Measurements from ENCODE around the gene NRXN3. TPM values are rescaled to one million over a fixed set of nuclear protein-coding genes. Genes with fewer than 3 reads are reported as not detected.

Gene NRXN3
- polyA plus RNA-seq, 1 donor (not counting 4 experiments of a cell fraction or from before 2014, with no cell fraction given), result 0.89 TPM

DNA sequence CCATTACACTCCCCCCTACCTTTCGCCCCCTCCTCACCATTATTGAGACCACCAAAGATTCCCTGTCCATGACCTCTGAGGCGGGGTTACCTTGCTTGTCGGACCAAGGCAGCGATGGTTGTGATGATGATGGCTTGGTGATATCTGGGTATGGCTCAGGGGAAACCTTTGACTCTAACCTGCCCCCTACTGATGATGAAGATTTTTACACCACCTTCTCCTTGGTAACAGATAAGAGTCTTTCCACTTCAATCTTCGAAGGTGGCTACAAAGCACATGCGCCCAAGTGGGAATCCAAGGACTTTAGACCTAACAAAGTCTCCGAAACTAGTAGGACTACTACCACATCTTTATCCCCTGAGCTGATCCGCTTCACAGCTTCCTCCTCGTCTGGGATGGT is 1690.9 kb downstream of the NRXN3 start:
- TF ChIP-seq CTCF (optimal IDR thresholded peaks at IDR 0.05 in 1 of 3, IDR thresholded peaks at IDR 0.05 in 1 of 3, conservative IDR thresholded peaks at IDR 0.05 in 1 of 3; ENCODE audit: extremely low read depth in 1 of 3, insufficient read depth in 2 of 3, low read length in 3 of 3), result peak in 2 of 3 experiments; percentile 7 to 35
- TF ChIP-seq EZH2 (IDR thresholded peaks at IDR 0.05; ENCODE audit: low read length), result no peak
- H3K4me3 ChIP-seq (ENCODE audit: control insufficient read depth in 2 of 3, extremely low read depth in 1 of 3, insufficient read depth in 2 of 3, low read depth in 1 of 3, low read length in 3 of 3), result no peak overlapping the region
- H3K4me1 ChIP-seq (ENCODE audit: control insufficient read depth, extremely low read depth, insufficient read depth, low read length), result no peaks in the 10 kb centered on the region
- H3K36me3 ChIP-seq (ENCODE audit: control insufficient read depth in 2 of 2, extremely low read depth in 1 of 2, insufficient read depth in 2 of 2, low read length in 2 of 2), result no peaks in the 10 kb centered on the region
- H3K79me2 ChIP-seq (ENCODE audit: control insufficient read depth, insufficient read depth, low read length), result no peaks in the 10 kb centered on the region
- no peak overlapping the region for H3K9ac ChIP-seq (ENCODE audit: control insufficient read depth, extremely low read depth, insufficient read depth, low read length)
- H3K27me3 ChIP-seq (ENCODE audit: control insufficient read depth, extremely low read depth, insufficient read depth, low read length), result no peaks in the 10 kb centered on the region
- dilution Hi-C loops (cut with MboI; ENCODE audit: extremely low pct_ligation_motif_present, low sequenced_read_pairs), result no loop called here
- DNase-seq (ENCODE audit: low read depth, low spot score) (no peak), FAIRE-seq (no peak)
- H3K9me3 ChIP-seq (ENCODE audit: control insufficient read depth, low read depth, low read length), result no peaks in the 10 kb centered on the region
- no peaks in the 10 kb centered on the region for H3K9me1 ChIP-seq (ENCODE audit: control insufficient read depth, extremely low read depth, insufficient read depth, low read length)
- no peak overlapping the region for H3K4me2 ChIP-seq (ENCODE audit: control insufficient read depth, extremely low read depth, insufficient read depth, low read depth, low read length)
- H3K27ac ChIP-seq (ENCODE audit: control insufficient read depth, insufficient read depth, low read length), result no peak overlapping the region
- H4K20me1 ChIP-seq (ENCODE audit: control insufficient read depth, extremely low read depth, insufficient read depth, low read length), result no peaks in the 10 kb centered on the region
- no peak overlapping the region for H2AFZ ChIP-seq (ENCODE audit: control insufficient read depth, low read length)

DNA sequence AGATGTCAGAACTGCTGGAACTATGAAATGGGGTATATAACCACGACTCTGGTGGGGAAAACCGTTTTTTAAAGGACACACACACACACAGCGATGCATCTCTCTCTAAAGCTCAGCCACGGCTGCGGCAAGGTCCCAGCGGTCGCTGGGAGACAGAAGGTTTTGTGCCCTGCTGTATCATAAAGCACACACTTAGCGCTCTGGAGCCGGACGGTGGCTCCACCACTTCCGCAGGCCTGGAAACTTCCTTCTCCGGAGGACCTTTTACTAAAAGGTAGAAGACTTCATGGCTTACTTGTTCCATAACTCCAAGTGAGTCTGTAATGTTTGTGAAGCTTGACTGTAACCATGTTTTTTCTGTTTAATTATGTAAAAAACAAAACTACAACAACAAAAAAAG is 1691.9 kb downstream of the NRXN3 start:
- H3K9ac ChIP-seq (ENCODE audit: control insufficient read depth, extremely low read depth, insufficient read depth, low read length), result no peak overlapping the region
- no peak overlapping the region for H3K4me2 ChIP-seq (ENCODE audit: control insufficient read depth, extremely low read depth, insufficient read depth, low read depth, low read length)
- no peak overlapping the region for H2AFZ ChIP-seq (ENCODE audit: control insufficient read depth, low read length)
- no peaks in the 10 kb centered on the region for H3K36me3 ChIP-seq (ENCODE audit: control insufficient read depth in 2 of 2, extremely low read depth in 1 of 2, insufficient read depth in 2 of 2, low read length in 2 of 2)
- no peak overlapping the region for H3K27ac ChIP-seq (ENCODE audit: control insufficient read depth, insufficient read depth, low read length)
- TF ChIP-seq CTCF (optimal IDR thresholded peaks at IDR 0.05 in 1 of 3, IDR thresholded peaks at IDR 0.05 in 1 of 3, conservative IDR thresholded peaks at IDR 0.05 in 1 of 3; ENCODE audit: extremely low read depth in 1 of 3, insufficient read depth in 2 of 3, low read length in 3 of 3) (no peak), EZH2 (IDR thresholded peaks at IDR 0.05; ENCODE audit: low read length) (no peak)
- no peak for FAIRE-seq
- H3K9me1 ChIP-seq (ENCODE audit: control insufficient read depth, extremely low read depth, insufficient read depth, low read length), result no peaks in the 10 kb centered on the region
- no peaks in the 10 kb centered on the region for H3K79me2 ChIP-seq (ENCODE audit: control insufficient read depth, insufficient read depth, low read length)
- no peaks in the 10 kb centered on the region for H3K9me3 ChIP-seq (ENCODE audit: control insufficient read depth, low read depth, low read length)
- H3K4me1 ChIP-seq (ENCODE audit: control insufficient read depth, extremely low read depth, insufficient read depth, low read length), result no peaks in the 10 kb centered on the region
- dilution Hi-C loops (cut with MboI; ENCODE audit: extremely low pct_ligation_motif_present, low sequenced_read_pairs), result no loop called here
- no peaks in the 10 kb centered on the region for H3K27me3 ChIP-seq (ENCODE audit: control insufficient read depth, extremely low read depth, insufficient read depth, low read length)
- DNase-seq (ENCODE audit: low read depth, low spot score), result no peak
- H3K4me3 ChIP-seq (ENCODE audit: control insufficient read depth in 2 of 3, extremely low read depth in 1 of 3, insufficient read depth in 2 of 3, low read depth in 1 of 3, low read length in 3 of 3), result no peak overlapping the region
- no peaks in the 10 kb centered on the region for H4K20me1 ChIP-seq (ENCODE audit: control insufficient read depth, extremely low read depth, insufficient read depth, low read length)
